NCI-H226 (cell line): ENCODE data around the gene RTL3.
"Not testable (repeated sequence)": the region's sequence is repeated elsewhere in the genome, so short reads cannot be mapped to it uniquely, and the experiment has no call there.

Experiments
- DNase-seq: peaks from one replicate; pipeline ENCODE4 v3.0.0-alpha.2; 2015

RTL3 gene

DNA sequence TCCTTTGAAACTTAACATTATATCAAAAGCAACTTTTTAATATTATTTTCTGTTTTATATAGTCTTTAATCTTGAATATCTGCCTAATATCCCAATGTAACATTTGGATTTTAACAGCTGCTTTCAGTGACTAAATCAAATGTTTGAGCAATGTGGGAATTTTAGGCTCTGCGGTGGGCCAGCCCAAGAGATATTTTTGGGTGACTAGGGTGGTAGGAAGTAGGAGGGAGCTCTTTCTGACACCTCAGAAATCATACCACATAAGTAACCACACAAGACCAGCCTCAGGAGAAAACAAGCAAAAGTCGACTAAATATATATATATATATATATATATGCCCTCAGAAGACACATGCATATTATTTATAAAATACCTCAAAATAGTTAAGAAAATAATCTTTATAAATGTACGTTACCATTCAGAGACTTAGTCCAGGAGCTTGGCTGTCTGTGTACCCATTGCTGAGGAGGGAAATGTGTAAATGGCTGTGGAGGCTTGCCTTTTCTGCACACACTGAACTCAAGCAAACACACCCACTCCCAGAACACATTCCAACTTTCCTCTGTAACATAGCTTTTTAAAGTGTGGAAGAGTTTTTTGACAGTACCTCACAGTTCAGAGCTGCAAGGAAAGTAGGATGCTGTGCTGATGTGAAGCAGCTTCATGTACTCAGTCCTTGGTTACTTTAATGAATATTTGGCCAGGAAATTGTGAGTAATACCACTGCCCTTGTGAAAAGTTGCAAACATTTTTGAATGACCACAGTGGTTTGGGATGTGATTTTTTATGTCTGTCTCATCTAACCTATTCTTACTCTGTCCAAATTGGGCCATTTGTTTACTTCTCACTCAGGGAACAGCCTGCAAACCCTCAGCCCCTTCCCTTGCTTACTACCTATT, at the start of gene RTL3:
RTL3 (minus strand) TSS at position 484 of the 900 bp plus-strand sequence. CDS start 908 bp downstream, outside the sequence.
- peak; percentile 57 for DNase-seq

DNA sequence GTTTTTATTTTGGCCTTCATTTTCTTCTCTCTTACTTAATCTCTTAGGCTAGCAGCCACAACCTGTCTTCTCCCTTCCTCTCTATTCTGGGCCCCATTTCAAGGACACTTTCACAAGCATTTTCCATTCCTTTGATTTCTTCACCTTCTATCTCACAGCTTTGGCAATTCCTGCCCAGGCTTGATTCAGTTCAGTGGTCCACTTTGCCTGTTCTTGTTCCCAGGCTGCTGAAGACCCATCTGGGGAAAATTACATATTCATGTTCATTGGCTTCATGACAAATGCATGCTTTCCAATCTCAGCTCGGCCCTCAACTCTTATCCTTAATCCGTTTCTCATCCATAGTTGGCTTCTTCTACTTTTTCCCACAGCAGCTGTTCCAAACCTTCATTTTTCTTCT, 49.7 kb upstream of the RTL3 start:
- DNase-seq: no peak

GRCh38 chrX:78708262-78708661, 49.1 kb upstream of the RTL3 start:
- peak; percentile 2 for DNase-seq

DNA sequence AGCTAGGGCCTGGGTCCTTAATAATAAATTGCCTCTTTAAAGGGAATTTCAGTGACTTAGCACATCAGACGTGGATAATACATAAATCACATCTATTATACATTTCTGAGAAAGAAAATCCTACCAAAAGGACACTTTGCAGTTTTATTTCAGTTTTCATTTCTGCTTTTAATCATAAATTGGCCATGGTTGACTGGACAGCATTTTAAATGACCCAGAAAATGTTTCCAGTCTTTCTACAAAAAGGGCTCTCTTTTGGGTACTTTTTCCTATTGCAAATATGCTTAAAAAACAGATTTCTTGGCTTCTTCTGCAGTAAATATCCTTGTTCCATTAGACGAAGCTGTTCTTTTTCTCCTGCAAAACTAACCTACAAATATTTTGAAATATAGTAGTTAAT, 46.9 kb upstream of the RTL3 start:
- DNase-seq: no peak

DNA sequence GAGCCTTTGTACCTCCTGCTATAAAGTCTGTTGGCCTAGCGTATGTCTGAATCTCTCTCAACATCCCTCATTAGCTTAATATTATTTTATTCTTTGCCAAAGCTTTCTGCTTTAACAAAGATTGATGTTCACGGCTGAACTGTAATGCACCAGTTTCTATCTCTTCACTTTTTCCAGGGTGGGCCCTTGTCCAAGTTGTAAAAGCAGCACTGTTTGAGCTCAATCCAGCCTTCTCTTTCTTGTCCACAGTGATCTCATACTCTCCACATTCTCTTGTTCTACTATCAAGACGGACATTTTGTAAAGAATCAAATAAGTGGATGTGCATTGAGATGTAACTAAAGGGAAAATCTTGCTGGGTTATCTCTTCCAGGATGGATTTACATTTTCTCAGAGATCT, 34.4 kb upstream of the RTL3 start:
- DNase-seq: no peak

DNA sequence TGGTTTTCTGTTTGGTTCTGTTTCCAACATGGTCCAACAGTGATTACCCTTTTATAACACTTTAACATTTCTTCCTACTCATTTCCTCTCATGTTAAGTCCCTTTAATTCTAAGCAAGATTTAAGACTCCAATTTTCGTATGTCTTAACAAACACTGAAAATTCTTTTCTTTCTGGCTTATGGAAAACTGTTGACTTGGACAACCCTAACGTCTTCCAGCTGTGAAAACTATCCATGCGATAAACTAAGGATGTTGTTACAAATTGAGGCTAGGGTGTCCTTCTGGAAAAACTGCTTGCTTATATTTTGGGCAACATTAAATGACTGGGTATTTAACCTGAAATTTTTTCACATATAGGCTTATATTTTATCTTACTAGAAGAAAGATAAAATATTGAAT, 33.9 kb upstream of the RTL3 start:
- no peak for DNase-seq

DNA sequence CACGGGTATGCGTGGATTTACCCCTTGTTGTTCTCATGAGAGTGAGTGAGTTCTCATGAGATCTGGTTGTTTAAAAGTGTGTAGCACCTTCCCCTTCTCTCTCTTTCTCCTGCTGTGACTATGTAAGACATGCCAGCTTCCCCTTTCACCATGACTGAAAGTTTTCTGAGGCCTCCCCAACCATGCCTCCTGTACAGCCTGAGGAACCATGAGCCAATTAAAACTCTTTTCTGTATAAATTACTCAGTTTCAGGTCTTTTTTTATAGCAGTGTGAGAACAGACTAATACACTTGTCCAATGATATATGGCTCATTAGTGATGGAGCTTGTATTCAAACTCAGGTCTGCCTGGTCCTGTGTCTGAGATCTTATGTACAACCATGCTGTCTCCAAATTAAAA, 28.5 kb upstream of the RTL3 start:
- no peak for DNase-seq

- DNase-seq: peak; percentile 6
These were observed 14.1 kb upstream of the RTL3 start for GRCh38 chrX:78673246-78673645.

- DNase-seq: no peak
These were observed 6.2 kb upstream of the RTL3 start for GRCh38 chrX:78665342-78665741.

DNA sequence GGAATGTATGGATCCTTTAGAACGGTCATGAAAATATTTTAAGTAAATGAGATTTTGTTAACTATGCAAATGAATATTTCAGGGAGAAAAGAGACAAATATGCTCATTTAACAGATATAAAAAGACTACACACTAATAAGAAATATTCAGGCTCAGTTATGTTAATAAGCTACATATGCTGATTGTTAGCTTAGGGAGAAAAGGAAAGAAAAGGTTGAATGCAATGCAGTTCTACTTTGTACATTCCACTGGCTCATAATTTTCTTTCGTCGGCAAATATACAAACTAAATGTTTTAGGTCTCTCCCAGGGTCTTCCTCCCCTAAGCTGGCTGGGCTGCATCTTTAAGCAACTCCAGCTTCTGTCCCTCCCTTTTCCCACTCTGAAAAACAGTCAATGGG, 2.7 kb upstream of the RTL3 start:
- DNase-seq: no peak

GRCh38 chrX:78659955-78660354, 827 bp upstream of the RTL3 start:
- DNase-seq: no peak

DNA sequence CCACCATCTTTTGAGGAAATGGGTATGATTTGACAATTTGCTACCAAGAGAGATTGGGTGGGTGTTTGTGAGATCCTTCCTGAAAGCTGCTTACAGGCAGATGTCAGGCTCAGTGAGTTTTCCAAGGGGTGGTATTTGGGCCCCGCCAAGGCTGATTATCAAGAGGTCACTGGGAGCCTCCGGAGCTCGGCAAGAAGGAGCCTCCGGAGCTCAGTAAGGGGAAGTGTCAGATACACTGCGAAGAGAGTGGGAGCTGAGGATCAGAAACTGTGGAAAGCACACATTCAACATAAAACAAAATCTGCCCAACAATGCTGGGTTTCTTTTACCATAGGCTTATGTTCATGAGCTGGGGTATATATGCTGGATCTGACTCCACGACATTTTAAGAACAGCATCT, 714 bp downstream of the RTL3 start:
- no peak for DNase-seq

GRCh38 chrX:78655642-78656041, 3.5 kb downstream of the RTL3 start:
- no peak for DNase-seq

GRCh38 chrX:78653118-78653822, 5.9 kb downstream of the RTL3 start:
- peak; percentile 72 for DNase-seq

- peak; percentile 15 for DNase-seq
These were observed 8.2 kb downstream of the RTL3 start for GRCh38 chrX:78650906-78651437.

GRCh38 chrX:78643874-78644273, 15.3 kb downstream of the RTL3 start:
- no peak for DNase-seq

- no peak for DNase-seq
These were observed 16.0 kb downstream of the RTL3 start for GRCh38 chrX:78643096-78643495.

- DNase-seq: not testable (repeated sequence)
These were observed 23.0 kb downstream of the RTL3 start for GRCh38 chrX:78636096-78636495.

DNA sequence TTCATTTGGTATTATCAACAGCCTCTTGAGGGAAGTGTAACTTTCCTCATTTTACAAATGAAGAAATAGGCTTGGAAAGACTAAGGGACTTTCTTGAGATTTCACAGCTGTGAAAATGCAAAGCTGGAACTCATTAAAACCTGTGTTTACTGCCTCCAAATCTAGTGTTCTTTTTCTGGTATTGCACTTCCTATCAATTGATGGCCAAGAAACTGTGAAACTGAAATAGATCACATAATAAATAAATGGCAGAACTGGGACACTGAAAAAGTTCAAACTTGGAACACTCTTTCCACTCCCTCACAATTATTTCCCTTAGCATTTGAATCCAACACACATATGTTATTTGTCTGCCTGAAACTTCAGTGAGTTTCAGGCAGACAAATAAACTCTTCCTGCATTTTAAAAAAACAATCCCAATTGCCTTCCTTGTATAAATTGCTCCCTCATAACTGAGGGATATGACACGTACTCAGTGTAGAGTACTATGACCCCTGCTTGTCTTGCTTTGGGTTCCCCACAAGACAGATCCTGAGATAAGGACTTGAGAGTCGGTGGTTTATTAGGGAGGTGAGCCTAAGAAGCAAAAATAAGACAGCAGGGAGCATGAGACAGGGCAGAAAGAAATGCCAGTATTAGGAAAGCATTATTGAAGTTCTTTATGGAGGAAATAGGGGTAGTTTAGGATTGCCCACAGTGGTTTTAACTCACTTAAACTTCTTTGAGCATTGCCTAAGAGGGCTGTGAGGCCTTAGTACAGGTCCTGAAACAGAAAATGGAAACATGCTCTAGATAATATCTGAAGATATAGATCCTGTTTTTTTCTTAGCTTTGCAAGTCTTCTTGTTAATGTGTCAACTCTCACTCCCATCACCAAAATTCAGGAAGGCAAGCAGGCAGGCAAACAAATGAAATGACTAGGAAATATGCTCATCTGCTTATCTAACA, 33.9 kb downstream of the RTL3 start:
- no peak for DNase-seq

DNA sequence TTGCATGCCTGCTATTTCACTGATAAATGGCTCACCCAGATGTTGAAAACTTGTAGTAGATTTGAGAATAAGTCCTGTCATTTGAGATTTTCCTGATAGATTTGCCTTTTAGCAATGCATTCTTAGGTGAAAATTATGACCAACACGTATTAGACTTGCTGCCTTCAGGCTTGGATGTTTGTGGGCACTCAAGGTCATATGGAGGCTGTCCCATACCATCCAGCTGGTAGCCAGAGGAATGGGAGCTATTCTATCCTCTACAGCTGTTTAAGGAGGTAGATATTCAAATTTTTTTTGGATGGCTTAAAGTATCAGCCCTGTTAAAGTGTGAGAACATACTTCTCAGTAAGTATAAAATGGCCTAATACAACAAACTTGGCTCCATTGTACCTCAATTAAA, 34.7 kb downstream of the RTL3 start:
- no peak for DNase-seq

DNA sequence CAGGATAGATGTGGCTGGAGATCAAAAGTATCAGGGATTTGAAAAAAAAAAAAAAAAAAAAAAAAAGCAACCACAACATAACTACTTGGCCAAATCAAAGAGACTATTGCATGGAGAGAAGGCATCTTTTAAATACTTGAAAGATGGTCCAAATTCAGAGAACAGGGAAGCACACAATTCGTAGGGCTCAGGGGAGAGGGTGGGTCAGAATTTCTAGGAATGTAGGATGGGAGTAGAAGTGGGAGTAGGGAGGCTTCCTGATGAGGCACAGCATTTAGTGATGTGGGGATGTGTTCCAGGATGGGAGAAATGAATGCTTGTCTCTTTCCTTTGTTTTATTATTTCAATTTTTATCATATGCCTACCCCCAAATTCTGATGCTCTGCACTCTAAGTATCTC, 36.3 kb downstream of the RTL3 start:
- DNase-seq: no peak

- no peak for DNase-seq
These were observed 39.3 kb downstream of the RTL3 start for GRCh38 chrX:78619834-78620233.

GRCh38 chrX:78618987-78619386, 40.1 kb downstream of the RTL3 start:
- no peak for DNase-seq
